H9 (cell line): ENCODE measurements around the gene C14orf132. TPM values are rescaled to one million over a fixed set of nuclear protein-coding genes. Genes with fewer than 3 reads are reported as not detected.

Source experiments
- DNase-seq: peaks from one replicate; pipeline ENCODE4 v3.0.0-alpha.2; 2017
- H2AFZ ChIP-seq: one replicate; pipeline ENCODE4 v1.6.1; 2013; ENCODE audit warnings: mild to moderate bottlenecking, low read length, control low read depth, moderate library complexity
- H2AK5ac ChIP-seq: 2 replicates; pipeline ENCODE4 v1.6.1; 2013; ENCODE audit warnings: low read length, control low read depth, mixed read lengths; ENCODE audit not compliant: insufficient read length
- H2BK120ac ChIP-seq: one replicate; pipeline ENCODE4 v1.6.1; 2013; ENCODE audit warnings: low read depth, mild to moderate bottlenecking, low read length, control low read depth, inconsistent platforms; ENCODE audit not compliant: poor library complexity, severe bottlenecking
- H2BK12ac ChIP-seq: 2 replicates; pipeline ENCODE4 v1.6.1; 2013; ENCODE audit warnings: low read length, control low read depth, mixed read lengths, low read depth; ENCODE audit not compliant: insufficient read length
- H2BK15ac ChIP-seq: 2 replicates; pipeline ENCODE4 v1.6.1; 2013; ENCODE audit warnings: low read depth, low read length, control low read depth
- H2BK20ac ChIP-seq: one replicate; pipeline ENCODE4 v1.6.1; 2013; ENCODE audit warnings: low read depth, mild to moderate bottlenecking, low read length, control low read depth, inconsistent platforms; ENCODE audit not compliant: poor library complexity, severe bottlenecking
- H2BK5ac ChIP-seq: 2 replicates; pipeline ENCODE4 v1.6.1; 2013; ENCODE audit warnings: low read length, control low read depth, mixed read lengths; ENCODE audit not compliant: insufficient read length
- H3K14ac ChIP-seq: 2 replicates; pipeline ENCODE4 v1.6.1; 2013; ENCODE audit warnings: low read length, control low read depth; ENCODE audit not compliant: insufficient read depth
- H3K18ac ChIP-seq: 2 replicates; pipeline ENCODE4 v1.6.1; 2013; ENCODE audit warnings: low read depth, mild to moderate bottlenecking, mixed read lengths, low read length, control low read depth; ENCODE audit not compliant: insufficient read length
- H3K23ac ChIP-seq: 2 replicates; pipeline ENCODE4 v1.6.1; 2013; ENCODE audit warnings: low read length, control low read depth, mixed read lengths, low read depth; ENCODE audit not compliant: insufficient read length
- H3K23me2 ChIP-seq: 2 replicates; pipeline ENCODE4 v1.6.1; 2013; ENCODE audit warnings: low read depth, mild to moderate bottlenecking, mixed read lengths, low read length, control low read depth; ENCODE audit not compliant: insufficient read length, poor library complexity, severe bottlenecking
- H3K27ac ChIP-seq: 2 replicates; pipeline ENCODE4 v1.5.1; 2013; ENCODE audit warnings: low read length, control low read depth, mixed read lengths, low read depth; ENCODE audit not compliant: insufficient read length
- H3K27me3 ChIP-seq: 2 replicates; pipeline ENCODE4 v1.6.1; 2013; ENCODE audit warnings: low read length, control low read depth, inconsistent platforms; ENCODE audit not compliant: insufficient read depth
- H3K4ac ChIP-seq: 2 replicates; pipeline ENCODE4 v1.6.1; 2013; ENCODE audit warnings: low read depth, mild to moderate bottlenecking, control low read depth, inconsistent platforms, low read length, moderate library complexity
- H3K4me1 ChIP-seq: 2 replicates; pipeline ENCODE4 v1.6.1; 2013; ENCODE audit warnings: low read length, control low read depth, inconsistent platforms; ENCODE audit not compliant: insufficient read depth
- H3K4me2 ChIP-seq: 2 replicates; pipeline ENCODE4 v1.6.1; 2013; ENCODE audit warnings: low read length, control low read depth, mixed read lengths; ENCODE audit not compliant: insufficient read length, insufficient read depth
- H3K56ac ChIP-seq: 2 replicates; pipeline ENCODE4 v1.6.1; 2013; ENCODE audit warnings: low read depth, mild to moderate bottlenecking, mixed read lengths, low read length, control low read depth; ENCODE audit not compliant: insufficient read length
- H3K79me1 ChIP-seq: 2 replicates; pipeline ENCODE4 v1.6.1; 2013; ENCODE audit warnings: low read depth, mild to moderate bottlenecking, moderate library complexity, low read length, control low read depth, inconsistent platforms; ENCODE audit not compliant: insufficient read depth, poor library complexity, severe bottlenecking
- H3K79me2 ChIP-seq: 2 replicates; pipeline ENCODE4 v1.6.1; 2013; ENCODE audit warnings: low read length, control low read depth, inconsistent platforms; ENCODE audit not compliant: insufficient read depth
- H3K9ac ChIP-seq: 2 replicates; pipeline ENCODE4 v1.6.1; 2013; ENCODE audit warnings: low read length, control low read depth, mixed read lengths; ENCODE audit not compliant: insufficient read length; ENCODE audit errors: extremely low read depth
- H3K9me3 ChIP-seq: one replicate; pipeline ENCODE4 v1.6.1; 2013; ENCODE audit warnings: low read depth, low read length, inconsistent platforms; ENCODE audit not compliant: control insufficient read depth
- H3T11ph ChIP-seq: one replicate; pipeline ENCODE4 v1.6.1; 2013; ENCODE audit warnings: mild to moderate bottlenecking, low read length, control low read depth, inconsistent platforms
- H4K20me1 ChIP-seq: one replicate; pipeline ENCODE4 v1.6.1; 2013; ENCODE audit not compliant: control insufficient read depth, insufficient read length, insufficient read depth
- H4K5ac ChIP-seq: 2 replicates; pipeline ENCODE4 v1.6.1; 2013; ENCODE audit warnings: low read depth, mild to moderate bottlenecking, mixed read lengths, low read length, control low read depth; ENCODE audit not compliant: insufficient read length
- H4K8ac ChIP-seq: replicated peaks from 2 replicates; pipeline ENCODE4 v1.6.1; 2013; ENCODE audit warnings: low read length, control low read depth, mixed read lengths, low read depth; ENCODE audit not compliant: insufficient read length
- H4K91ac ChIP-seq: 2 replicates; pipeline ENCODE4 v1.6.1; 2013; ENCODE audit warnings: low read depth, mild to moderate bottlenecking, moderate library complexity, mixed read lengths, low read length, control low read depth; ENCODE audit not compliant: insufficient read length
- H3K27ac Mint-ChIP-seq, 3 experiments: 2 replicates in 2 of 3; 3 replicates in 1 of 3; pipeline ENCODE4 v1.8.0; 2020 to 2021; ENCODE audit warnings: mixed read lengths in 3 of 3, mild to moderate bottlenecking in 1 of 3, moderate library complexity in 1 of 3
- H3K27me3 Mint-ChIP-seq: 2 replicates; pipeline ENCODE4 v1.8.0; 2021; ENCODE audit warnings: low read depth, mild to moderate bottlenecking, moderate library complexity, mixed read lengths
- H3K36me3 Mint-ChIP-seq, 3 experiments: 2 replicates in 2 of 3; 3 replicates in 1 of 3; pipeline ENCODE4 v1.8.0; 2020 to 2021; ENCODE audit warnings: low read depth in 3 of 3, mixed read lengths in 3 of 3; ENCODE audit not compliant: insufficient read depth in 1 of 3
- H3K4me1 Mint-ChIP-seq, 2 experiments: 2 replicates each; pipeline ENCODE4 v1.8.0; 2020; ENCODE audit warnings: mixed read lengths in 2 of 2
- H3K4me3 Mint-ChIP-seq, 2 experiments: 2 replicates in 1 of 2; 3 replicates in 1 of 2; pipeline ENCODE4 v1.8.0; 2020 to 2021; ENCODE audit warnings: mild to moderate bottlenecking in 2 of 2, mixed read lengths in 2 of 2, moderate library complexity in 1 of 2
- H3K9me3 Mint-ChIP-seq, 2 experiments: 2 replicates in 1 of 2; 3 replicates in 1 of 2; pipeline ENCODE4 v1.8.0; 2020; ENCODE audit warnings: mild to moderate bottlenecking in 2 of 2, mixed read lengths in 2 of 2, moderate library complexity in 1 of 2
- WGBS: extraction: QIAGEN DNeasy Blood & Tissue Kit; methylation state at CpG from one replicate; pipeline ENCODE4 v1.1.7; 2013; ENCODE audit warnings: missing lambda C conversion rate, low lambda C conversion rate, mixed read lengths; ENCODE audit not compliant: insufficient read length; ENCODE audit errors: extremely low coverage; 5-methylcytosine and 5-hydroxymethylcytosine counted together
- total RNA-seq: library from RNA; stranded (reverse); gene quantifications from 2 replicates; pipeline ENCODE4 v1.2.1, GENCODE V29; 2021
- TF ChIP-seq, protein P1 (sequence below): fragments of 200-600 bp; sonication (generic); conservative IDR thresholded peaks from 3 replicates; pipeline ENCODE4 v1.8.0; 2021; ENCODE audit warnings: antibody characterized with exemption, mild to moderate bottlenecking

C14orf132 gene
- total RNA-seq, 1 experiment from 2014 or later, result 5.7 TPM

DNA sequence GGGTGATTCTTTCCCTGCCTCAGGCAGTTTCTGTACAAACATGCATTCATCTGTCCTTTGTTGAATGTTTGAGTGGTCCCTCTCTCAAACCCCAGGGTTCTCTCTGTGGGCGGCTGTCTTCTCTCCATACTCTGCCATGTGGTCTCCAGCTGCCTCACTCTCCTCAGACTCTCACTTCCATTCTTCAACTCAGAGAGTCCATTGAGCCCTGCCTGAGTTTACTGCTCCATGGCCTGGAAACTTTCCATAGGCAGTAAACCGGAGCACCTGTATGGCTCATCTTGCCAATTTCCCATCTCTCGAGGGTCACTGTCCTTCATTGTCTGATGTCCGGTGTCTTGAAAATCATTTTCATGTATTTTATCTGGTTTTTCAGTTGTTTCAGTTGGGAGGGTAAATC lies 11.3 kb downstream of the C14orf132 start:
- H3K9me3 ChIP-seq, result no peaks in the 10 kb centered on the region
- no peak overlapping the region for H3K4me2 ChIP-seq
- H2BK15ac ChIP-seq, result no peak overlapping the region
- no peak overlapping the region for H2AK5ac ChIP-seq
- H2BK5ac ChIP-seq, result no peak overlapping the region
- no peaks in the 10 kb centered on the region for H3K79me1 ChIP-seq
- no peak overlapping the region for H3T11ph ChIP-seq
- H3K23me2 ChIP-seq, result no peaks in the 10 kb centered on the region
- TF ChIP-seq, protein P1, sequence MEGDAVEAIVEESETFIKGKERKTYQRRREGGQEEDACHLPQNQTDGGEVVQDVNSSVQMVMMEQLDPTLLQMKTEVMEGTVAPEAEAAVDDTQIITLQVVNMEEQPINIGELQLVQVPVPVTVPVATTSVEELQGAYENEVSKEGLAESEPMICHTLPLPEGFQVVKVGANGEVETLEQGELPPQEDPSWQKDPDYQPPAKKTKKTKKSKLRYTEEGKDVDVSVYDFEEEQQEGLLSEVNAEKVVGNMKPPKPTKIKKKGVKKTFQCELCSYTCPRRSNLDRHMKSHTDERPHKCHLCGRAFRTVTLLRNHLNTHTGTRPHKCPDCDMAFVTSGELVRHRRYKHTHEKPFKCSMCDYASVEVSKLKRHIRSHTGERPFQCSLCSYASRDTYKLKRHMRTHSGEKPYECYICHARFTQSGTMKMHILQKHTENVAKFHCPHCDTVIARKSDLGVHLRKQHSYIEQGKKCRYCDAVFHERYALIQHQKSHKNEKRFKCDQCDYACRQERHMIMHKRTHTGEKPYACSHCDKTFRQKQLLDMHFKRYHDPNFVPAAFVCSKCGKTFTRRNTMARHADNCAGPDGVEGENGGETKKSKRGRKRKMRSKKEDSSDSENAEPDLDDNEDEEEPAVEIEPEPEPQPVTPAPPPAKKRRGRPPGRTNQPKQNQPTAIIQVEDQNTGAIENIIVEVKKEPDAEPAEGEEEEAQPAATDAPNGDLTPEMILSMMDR, result no peak
- no peak overlapping the region for H2AFZ ChIP-seq
- H3K4me3 Mint-ChIP-seq, result no peak overlapping the region
- H2BK12ac ChIP-seq, result no peak overlapping the region
- no peak overlapping the region for H4K91ac ChIP-seq
- no peaks in the 10 kb centered on the region for H3K79me2 ChIP-seq
- no peak overlapping the region for H4K5ac ChIP-seq
- no peaks in the 10 kb centered on the region for H3K27me3 Mint-ChIP-seq
- no peak overlapping the region for H4K8ac ChIP-seq
- no peak for DNase-seq
- H3K18ac ChIP-seq, result no peak overlapping the region
- H3K27ac Mint-ChIP-seq, result no peak overlapping the region; a peak in 1 of 7 replicates
- H3K9me3 Mint-ChIP-seq, result peaks cover 0 to 2% of the 10 kb centered on the region in 2 experiments; a peak in 1 of 5 replicates
- no peak overlapping the region for H2BK20ac ChIP-seq
- no peak overlapping the region for H3K23ac ChIP-seq
- no peak overlapping the region for H3K4ac ChIP-seq
- H2BK120ac ChIP-seq, result no peak overlapping the region
- no peaks in the 10 kb centered on the region for H4K20me1 ChIP-seq
- H3K14ac ChIP-seq, result no peak overlapping the region
- no peaks in the 10 kb centered on the region for H3K4me1 ChIP-seq
- peaks cover 0 to 4% (median 2%) of the 10 kb centered on the region in 3 experiments; a peak in 3 of 7 replicates for H3K36me3 Mint-ChIP-seq
- peaks cover 6 to 10% of the 10 kb centered on the region in 2 experiments for H3K4me1 Mint-ChIP-seq
- no peak overlapping the region for H3K27ac ChIP-seq
- no peak overlapping the region for H3K9ac ChIP-seq
- H3K27me3 ChIP-seq, result no peaks in the 10 kb centered on the region
- no peak overlapping the region for H3K56ac ChIP-seq
- no CpG with 5 or more reads among the region's 4 CpGs for WGBS
